LHCN-M2 (cell line): ENCODE measurements around the gene PHF21B. TPM values are rescaled to one million over a fixed set of nuclear protein-coding genes. Genes with fewer than 3 reads are reported as not detected.
"Not testable (repeated sequence)": the region's sequence is repeated elsewhere in the genome, so short reads cannot be mapped to it uniquely, and the experiment has no call there.

ENCODE experiments used
- DNase-seq: peaks from one replicate; pipeline ENCODE4 v3.0.0-alpha.2; 2012; ENCODE audit warnings: low read depth
- total RNA-seq: library from RNA; depleted of rRNA; stranded (reverse); fragments of >200 nt; gene quantifications from 2 replicates; pipeline ENCODE4 v1.2.3, GENCODE V29; 2014

The PHF21B gene
- total RNA-seq, 1 experiment from 2014 or later: 0.98 TPM

- no peak for DNase-seq
Observed at GRCh38 chr22:44935724-44936123, 74.1 kb downstream of the PHF21B start.

GRCh38 chr22:44934454-44934735 lies 75.4 kb downstream of the PHF21B start:
- no peak for DNase-seq

- no peak for DNase-seq
Observed at GRCh38 chr22:44933666-44934453, 75.9 kb downstream of the PHF21B start.

DNA sequence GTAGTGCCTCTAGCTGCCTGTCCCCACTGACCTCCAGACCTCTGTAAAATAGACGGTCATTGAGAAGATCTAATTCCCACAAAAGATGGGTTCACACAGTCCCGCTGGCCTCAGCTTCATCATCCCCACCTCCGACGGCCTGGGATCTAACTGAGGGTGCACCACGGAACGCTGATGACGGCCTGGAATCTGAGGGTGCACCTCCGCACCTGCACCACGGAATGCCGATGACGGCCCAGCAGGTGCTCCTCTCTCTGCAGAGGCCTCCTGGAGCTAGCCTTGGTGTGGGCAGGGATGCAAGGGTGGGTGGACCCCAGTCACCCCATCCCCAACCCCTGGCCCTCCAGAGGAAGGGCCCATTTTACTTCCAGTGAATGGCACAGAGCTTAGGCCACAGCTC lies 77.3 kb downstream of the PHF21B start:
- no peak for DNase-seq

GRCh38 chr22:44931766-44932165 lies 78.0 kb downstream of the PHF21B start:
- DNase-seq: no peak

DNA sequence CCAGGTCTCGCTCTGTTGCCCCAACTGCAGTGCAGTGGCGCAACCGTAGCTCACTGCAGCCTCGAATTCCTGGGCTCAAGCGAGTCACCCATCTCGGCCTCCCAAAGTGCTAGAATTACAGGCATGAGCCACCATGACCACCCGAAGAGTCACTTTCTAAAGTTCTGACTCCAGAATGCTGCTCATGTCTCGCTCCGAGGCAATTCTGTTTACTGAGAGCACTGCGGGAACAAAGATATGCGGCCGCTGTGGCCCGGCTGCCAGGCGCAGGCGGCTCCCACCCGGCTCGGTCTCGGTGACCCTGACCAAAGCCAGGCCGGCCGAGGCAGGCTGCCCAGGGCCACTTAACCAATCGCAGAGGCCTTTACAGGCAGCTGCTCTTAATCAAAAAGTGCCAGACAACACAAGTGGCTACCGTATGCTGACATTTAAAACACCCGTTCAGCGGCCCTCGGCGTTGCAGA lies 78.7 kb downstream of the PHF21B start:
- no peak for DNase-seq

DNA sequence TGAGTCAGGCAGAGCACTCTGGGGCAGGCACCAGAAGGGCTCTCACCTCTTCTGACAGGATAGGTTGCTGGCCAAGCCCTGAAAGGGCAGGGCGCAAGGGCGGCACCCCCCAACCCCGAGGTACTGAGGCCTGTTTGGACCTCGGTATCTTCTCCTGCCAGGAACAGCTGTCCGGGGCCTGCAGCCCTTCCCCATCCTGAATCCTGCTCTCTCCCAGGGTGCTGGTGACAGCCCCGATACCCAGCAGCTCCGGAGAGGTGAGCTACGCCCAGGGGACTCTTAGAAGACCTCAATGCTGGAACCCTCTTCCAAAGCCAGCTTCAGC lies 79.1 kb downstream of the PHF21B start:
- DNase-seq: no peak

DNA sequence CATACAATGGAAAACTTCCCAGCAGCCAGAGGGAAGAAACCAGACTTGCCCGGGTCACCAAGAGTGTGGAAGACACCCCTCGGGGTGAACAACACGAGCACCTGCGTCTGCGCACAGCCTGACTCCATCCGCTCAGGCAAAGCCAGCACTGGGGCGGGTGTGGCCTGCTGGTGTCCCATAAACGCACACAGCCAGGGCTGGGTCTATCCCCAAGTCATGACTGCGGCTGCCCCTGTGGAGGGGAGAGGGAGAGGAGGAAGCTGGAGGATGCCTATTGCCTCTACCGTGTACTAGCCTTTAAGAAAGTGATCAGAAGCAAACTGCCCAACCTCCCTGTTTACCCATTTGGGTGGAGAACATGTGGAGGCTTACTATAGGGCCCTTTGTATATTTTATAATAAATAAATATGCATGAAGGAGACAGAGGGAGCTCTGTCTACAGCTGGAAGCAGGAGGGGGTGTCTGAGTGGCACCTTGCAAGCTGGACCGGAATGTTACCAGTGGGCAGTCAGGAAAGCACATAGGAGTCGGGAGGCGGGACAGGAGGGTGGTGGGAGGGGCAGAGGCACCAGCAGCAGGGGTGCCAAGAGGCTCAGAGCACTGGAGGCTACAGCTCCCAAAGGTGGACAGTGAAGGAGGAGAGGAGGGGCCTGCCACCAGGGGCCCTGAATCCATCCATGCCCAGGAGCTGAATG lies 79.6 kb downstream of the PHF21B start:
- no peak for DNase-seq

DNA sequence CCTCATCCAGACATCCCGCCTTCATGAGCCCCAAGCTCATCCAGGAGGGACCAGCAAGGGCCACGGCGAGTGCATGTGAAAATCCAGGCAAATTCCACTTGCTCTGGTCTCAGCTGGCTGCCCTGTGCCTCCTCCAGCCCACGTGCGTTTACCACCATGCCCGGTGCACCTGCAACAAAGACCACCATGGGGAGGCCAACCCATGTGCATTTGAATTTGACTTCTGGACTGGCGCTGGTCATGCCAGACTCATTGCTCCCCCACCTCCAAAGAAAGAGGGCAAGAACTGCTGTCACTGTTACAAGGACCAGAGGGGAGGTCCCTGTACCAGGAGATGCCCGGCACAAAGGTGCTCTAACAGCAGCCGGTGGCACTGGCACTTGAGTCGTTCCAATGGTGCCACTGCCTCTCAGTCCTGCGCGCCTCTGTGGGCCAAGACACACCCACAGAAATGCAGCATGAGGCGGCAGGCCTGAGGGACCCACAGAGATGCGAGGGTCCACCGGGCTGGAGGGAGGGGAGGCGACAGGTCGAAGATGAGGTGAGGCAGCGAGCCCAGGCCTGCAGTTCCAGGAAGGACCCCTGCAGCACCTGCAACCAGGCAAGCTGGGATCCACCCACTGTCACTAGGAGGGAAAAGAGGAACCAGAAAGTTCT lies 80.3 kb downstream of the PHF21B start:
- DNase-seq: no peak

DNA sequence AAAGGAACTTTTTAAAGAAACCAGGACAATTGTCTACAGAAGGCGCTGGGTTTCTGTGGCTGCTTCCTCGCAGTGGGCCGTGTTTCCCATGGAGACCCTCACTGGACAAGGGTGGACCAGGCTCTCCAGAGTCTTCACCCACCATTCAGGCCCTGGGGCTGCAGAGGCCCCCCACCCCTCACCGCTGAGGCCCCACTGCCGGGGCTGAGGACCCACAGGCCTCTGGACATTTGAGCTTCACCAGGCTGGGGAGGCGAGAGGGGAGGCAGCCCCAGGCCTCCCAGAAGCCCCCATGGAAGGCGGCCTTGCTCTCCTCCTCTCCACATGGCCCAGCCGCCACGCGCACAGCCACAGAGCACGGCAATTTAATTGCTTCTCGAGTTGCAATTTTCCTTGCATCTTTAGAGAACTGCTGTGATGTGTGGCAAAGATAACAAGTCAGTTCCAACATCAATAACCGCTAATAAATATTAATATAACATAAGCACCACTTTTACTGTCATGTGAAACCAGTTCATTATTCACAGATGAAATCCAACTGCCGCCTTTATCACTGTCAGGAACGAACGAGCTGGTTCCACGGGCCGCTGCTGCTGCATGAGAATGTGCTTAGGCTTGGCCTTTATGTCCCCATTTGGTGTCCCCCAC lies 81.0 kb downstream of the PHF21B start:
- DNase-seq: no peak

GRCh38 chr22:44928136-44928463 lies 81.7 kb downstream of the PHF21B start:
- DNase-seq: no peak

- DNase-seq: no peak
Observed at GRCh38 chr22:44927463-44928135, 82.2 kb downstream of the PHF21B start.

- no peak for DNase-seq
Observed at GRCh38 chr22:44926491-44927415, 83.1 kb downstream of the PHF21B start.

- DNase-seq: no peak
Observed at GRCh38 chr22:44926124-44926475, 83.7 kb downstream of the PHF21B start.

- DNase-seq: no peak
Observed at GRCh38 chr22:44925465-44926123, 84.2 kb downstream of the PHF21B start.

DNA sequence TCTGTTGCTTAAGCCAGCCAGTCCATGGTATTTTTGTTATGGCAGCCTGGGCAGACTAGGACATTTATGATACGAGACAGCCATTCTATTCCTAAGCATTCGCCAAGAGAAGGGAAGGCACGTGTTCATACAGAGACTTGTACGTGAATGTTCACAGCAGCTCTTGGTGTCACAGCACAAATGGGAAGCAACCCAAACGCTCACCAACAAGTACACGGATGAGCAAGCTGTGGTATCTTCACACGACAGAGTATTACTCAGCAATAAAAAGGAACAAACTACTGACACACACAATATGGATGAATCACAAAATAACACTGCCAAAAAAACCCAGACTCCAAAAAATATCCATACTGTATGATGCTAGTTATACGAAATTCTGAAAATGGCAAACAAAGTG lies 85.1 kb downstream of the PHF21B start:
- no peak for DNase-seq

GRCh38 chr22:44924098-44924497 lies 85.7 kb downstream of the PHF21B start:
- DNase-seq: no peak

DNA sequence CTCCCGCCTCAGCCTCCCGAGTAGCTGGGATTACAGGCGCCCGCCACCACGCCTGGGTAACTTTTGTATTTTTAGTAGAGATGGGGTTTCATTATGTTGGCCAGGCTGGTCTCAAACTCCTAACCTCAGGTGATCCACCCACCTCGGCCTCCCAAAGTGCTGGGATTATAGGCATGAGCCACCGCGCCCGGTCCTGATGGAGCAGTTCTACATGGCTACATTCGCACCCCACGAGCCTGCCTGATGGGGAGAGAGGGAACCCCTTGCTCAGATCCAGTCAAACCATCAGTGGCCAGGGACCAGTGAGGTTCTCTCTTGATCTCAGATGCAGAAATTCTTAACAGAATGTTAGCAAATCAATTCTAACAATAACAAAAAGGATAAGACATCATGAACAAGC lies 88.0 kb downstream of the PHF21B start:
- not testable (repeated sequence) for DNase-seq

DNA sequence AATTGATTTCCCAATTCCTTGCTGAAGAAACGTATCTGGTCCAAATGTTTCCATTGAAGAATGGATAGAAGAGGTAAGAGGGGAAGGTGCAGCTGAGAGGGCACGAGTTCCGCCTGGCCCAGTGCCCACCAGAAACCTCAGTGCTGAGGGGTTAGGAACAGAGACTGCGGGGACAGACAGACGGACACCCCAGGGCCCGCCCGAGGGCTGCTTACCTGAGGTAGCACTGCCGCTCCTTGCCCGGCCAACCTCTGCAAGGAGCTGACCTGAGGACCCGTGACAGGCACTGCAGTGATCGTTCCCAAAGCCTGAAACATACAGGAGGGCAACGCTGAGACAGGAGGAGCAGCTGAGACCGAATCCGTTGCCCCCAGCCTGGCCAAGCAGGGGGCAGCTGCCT lies 89.6 kb downstream of the PHF21B start:
- DNase-seq: no peak

DNA sequence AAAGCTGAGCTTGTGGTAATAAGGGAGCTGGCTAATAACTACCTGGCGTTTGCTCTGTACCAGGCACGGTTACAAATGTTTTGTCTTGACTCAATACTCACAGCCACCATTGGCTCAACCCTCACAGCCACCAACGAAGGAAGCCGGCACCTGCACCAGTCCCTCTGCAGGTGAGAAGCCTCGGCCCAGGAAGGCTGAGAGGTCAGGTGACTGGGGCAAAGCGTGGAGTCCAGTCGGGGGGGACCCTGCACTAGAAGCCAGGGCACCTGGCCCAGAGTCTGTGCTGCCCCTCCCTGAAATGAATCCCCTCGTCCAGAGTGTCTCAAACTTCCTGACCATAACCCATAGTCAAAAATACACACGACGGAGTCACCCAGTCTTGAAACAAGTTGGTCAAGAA lies 90.1 kb downstream of the PHF21B start:
- no peak for DNase-seq
